Ovary (tissue), 9 donors: ENCODE measurements around the gene EXOSC7. TPM values are rescaled to one million over a fixed set of nuclear protein-coding genes. Genes with fewer than 3 reads are reported as not detected.

Source experiments
- DNase-seq, 5 donors: peaks; one replicate each; pipeline ENCODE4 v3.0.0-alpha.2; 2019 to 2020
- H3K27ac ChIP-seq, 2 donors: fragments of 200-600 bp; one replicate each; pipeline versions ENCODE4 v1.5.1 to v1.8.0; 2019 to 2022
- H3K27me3 ChIP-seq: fragments of 200-600 bp; one replicate; pipeline ENCODE4 v1.8.0; 2022
- H3K36me3 ChIP-seq: fragments of 200-600 bp; sonication (generic); one replicate; pipeline ENCODE4 v1.5.1; 2019
- H3K4me1 ChIP-seq: one replicate; pipeline ENCODE4 v1.8.1; 2013; ENCODE audit warnings: mild to moderate bottlenecking, moderate library complexity; ENCODE audit not compliant: insufficient read depth
- H3K4me3 ChIP-seq: fragments of 200-600 bp; sonication (generic); one replicate; pipeline ENCODE4 v1.5.1; 2017
- H3K9me3 ChIP-seq, 2 donors: fragments of 200-600 bp in 1 of 2; sonication (generic) in 1 of 2; one replicate each; pipeline versions ENCODE4 v1.5.1 to v1.8.1; 2013 to 2019; ENCODE audit warnings: mild to moderate bottlenecking in 1 of 2, moderate library complexity in 1 of 2
- CTCF ChIP-seq, 3 donors: fragments of 450-650 bp in 2 of 3; fragments of 200-600 bp in 1 of 3; IDR thresholded peaks; one replicate each; pipeline versions ENCODE4 v1.5.1 to v1.8.0; 2016 to 2022; ENCODE audit warnings: antibody characterized with exemption in 3 of 3, mild to moderate bottlenecking in 1 of 3
- EP300 ChIP-seq: sonication (generic); formaldehyde crosslinking; IDR thresholded peaks from one replicate; pipeline ENCODE4 v1.6.1; 2017; ENCODE audit warnings: antibody characterized with exemption
- POLR2A ChIP-seq: fragments of 450-650 bp; IDR thresholded peaks from one replicate; pipeline ENCODE4 v1.6.1; 2017; ENCODE audit warnings: antibody characterized with exemption, mild to moderate bottlenecking, moderate library complexity
- WGBS, 3 donors: extraction: QIAGEN DNeasy Blood & Tissue Kit in 1 of 3; methylation state at CpG; one replicate each; pipeline versions ENCODE4 v1.1.5 to v1.1.7; 2013 to 2017; 5-methylcytosine and 5-hydroxymethylcytosine counted together
- intact Hi-C, 4 donors: fragments of 100-400 bp; cut with DNase I; formaldehyde crosslinking; loops; one replicate each; pipeline versions ENCODE4 v1.11.0 to v1.15.1; 2022 to 2023
- polyA plus RNA-seq, 2 donors: library from polyadenylated mRNA; stranded (reverse); fragments of 200-250 nt in 1 of 2; fragments of 350-450 nt in 1 of 2; fragmentation: Illumina TruSeq in 1 of 2; extraction: RNeasy Lipid Tissue Mini Kit (QIAGEN cat#74804) in 1 of 2; gene quantifications; one replicate each; pipeline ENCODE4 v1.2.3, GENCODE V29; 2013 to 2014
- small RNA-seq: library from RNA; depleted of rRNA; stranded (forward); fragments of <200 nt; gene quantifications from one replicate; pipeline ENCODE3, GENCODE V24; 2016
- total RNA-seq, 7 donors: library from RNA; depleted of rRNA in 2 of 7; stranded (reverse); fragments of >200 nt in 2 of 7; fragmentation: NEBNext Ultra II Directional in 3 of 7; extraction: Animal tissue kit (Norgen Biotek cat#: 25700) in 3 of 7; gene quantifications; one replicate each; pipeline versions ENCODE4 v1.1.0 to v1.2.4, GENCODE V29; 2016 to 2023
- donor health status: DM: no; HTN: no; CAD: no; lungs with moderate emphysema.
- donor health status: DM: no; HTN: no; CAD: no.
- donor health status: Bipolar disorder and iron deficiency.
- donor health status: DM: yes; HTN: yes; CAD: no.
- donor health status: DM: no; HTN: no; CAD: no.
- donor health status: DM: yes; HTN: yes; CAD: no.

Gene EXOSC7
- total and polyA plus RNA-seq, 9 donors = 28.3 to 39.3 (median 35.4) TPM

- WGBS, 3 donors = 77 to 88% (median 81%) methylated on average over 2 of the region's 2 CpGs
- no peaks in the 10 kb centered on the region for H3K36me3 ChIP-seq
- no peaks in the 10 kb centered on the region for H3K27me3 ChIP-seq
- intact Hi-C loops = no loop called here
- H3K4me3 ChIP-seq = no peak overlapping the region
- no peaks in the 10 kb centered on the region for H3K9me3 ChIP-seq
- no peak for TF ChIP-seq POLR2A
- no peak for DNase-seq
- no peaks in the 10 kb centered on the region for H3K4me1 ChIP-seq
- no peak overlapping the region for H3K27ac ChIP-seq
Measured at GRCh38 chr3:45059132-45059531, 83.1 kb downstream of the EXOSC7 start.

DNA sequence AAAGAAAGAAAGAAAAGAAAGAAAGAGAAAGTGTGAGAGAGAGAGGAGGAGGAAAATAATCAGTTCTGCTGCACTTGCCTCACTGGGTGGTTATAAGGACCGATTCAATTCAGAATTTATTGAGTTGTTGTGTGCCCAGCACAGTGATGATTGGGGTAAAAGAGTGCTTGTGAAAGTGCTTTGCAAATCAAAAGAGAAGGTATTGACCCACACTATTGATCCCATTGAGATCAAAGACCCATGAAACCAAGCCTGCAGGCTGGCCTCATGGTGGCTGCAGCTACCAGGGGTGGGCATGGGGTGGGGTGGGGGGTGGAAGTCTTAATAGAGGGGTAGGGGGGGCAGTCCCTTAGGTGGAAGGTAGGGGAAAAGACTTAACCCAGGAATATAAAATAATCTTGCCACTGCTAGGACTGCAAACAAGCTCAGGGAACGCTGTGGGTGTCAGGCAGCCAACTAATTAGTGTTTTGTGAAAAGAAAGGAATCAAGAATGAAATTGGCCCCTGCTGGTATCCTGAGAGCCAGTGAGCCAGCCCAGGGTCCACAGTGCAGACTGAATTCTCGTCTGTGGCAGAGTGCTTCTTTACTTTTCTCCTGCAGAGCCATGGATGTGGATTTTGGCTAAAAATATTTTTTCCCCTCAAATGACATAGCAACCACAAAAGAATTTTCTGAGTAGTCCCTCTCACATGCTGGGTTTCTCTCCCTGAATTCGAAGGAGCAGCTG is 84.3 kb downstream of the EXOSC7 start:
- H3K4me1 ChIP-seq = no peaks in the 10 kb centered on the region
- intact Hi-C loops = no loop called here
- no peak overlapping the region for H3K4me3 ChIP-seq
- H3K27me3 ChIP-seq = no peaks in the 10 kb centered on the region
- no peak overlapping the region for H3K27ac ChIP-seq
- H3K9me3 ChIP-seq = no peaks in the 10 kb centered on the region
- no peak for DNase-seq
- TF ChIP-seq POLR2A (no peak), CTCF (IDR thresholded peaks at IDR 0.05) (no peak), EP300 (no peak)
- 42 to 50% (median 49%) methylated on average over 4 of the region's 4 CpGs for WGBS, 3 donors
- no peaks in the 10 kb centered on the region for H3K36me3 ChIP-seq

Small RNA genes lying within 50 kb of the gene (small RNA-seq; reads per million reads assigned to genes)
- not detected for gene RNU5B-3P

Other genes starting within 250 kb of the EXOSC7 start
- gene ZNF501, start 246.6 kb upstream of the EXOSC7 start, total RNA-seq = 1 to 10 TPM; 2.0 to 9.0 (median 5.8) TPM
- gene ZNF501, start 246.6 kb upstream of the EXOSC7 start, polyA plus RNA-seq = 1 to 10 TPM; 3.3 to 3.4 TPM
- 10 to 100 TPM; 23.7 to 55.4 (median 37.3) TPM for gene KIAA1143, start 214.6 kb upstream of the EXOSC7 start, total RNA-seq
- 10 to 100 TPM; 22.4 to 44.6 TPM for gene KIAA1143, start 214.6 kb upstream of the EXOSC7 start, polyA plus RNA-seq
- under 1 TPM in 6 of 7 donors, not detected in 1; 0.15 to 0.99 (median 0.37) TPM for gene KIF15, start 214.4 kb upstream of the EXOSC7 start, total RNA-seq
- gene KIF15, start 214.4 kb upstream of the EXOSC7 start, polyA plus RNA-seq = under 1 TPM; 0.31 to 0.35 TPM
- 10 to 100 TPM; 11.2 to 24.0 (median 14.6) TPM for gene TMEM42, start 114.3 kb upstream of the EXOSC7 start, total RNA-seq
- gene TMEM42, start 114.3 kb upstream of the EXOSC7 start, polyA plus RNA-seq = 10 to 100 TPM; 11.8 to 27.5 TPM
- gene TGM4, start 101.6 kb upstream of the EXOSC7 start, total RNA-seq = not detected
- not detected for gene TGM4, start 101.6 kb upstream of the EXOSC7 start, polyA plus RNA-seq
- 10 to 100 TPM; 28.6 to 63.1 (median 46.2) TPM for gene ZDHHC3, start 70 bp upstream of the EXOSC7 start, total RNA-seq
- gene ZDHHC3, start 70 bp upstream of the EXOSC7 start, polyA plus RNA-seq = 10 to 100 TPM; 30.6 to 81.2 TPM
- gene CLEC3B, start 50.1 kb downstream of the EXOSC7 start, total RNA-seq = 10 to 100 TPM in 3 of 7 donors, 1 to 10 TPM in 4; 2.9 to 18.2 (median 7.5) TPM
- 10 to 100 TPM; 12.2 to 63.5 TPM for gene CLEC3B, start 50.1 kb downstream of the EXOSC7 start, polyA plus RNA-seq
- gene CDCP1, start 170.1 kb downstream of the EXOSC7 start, total RNA-seq = 10 to 100 TPM in 1 of 7 donors, 1 to 10 TPM in 4, under 1 TPM in 2; 0.30 to 14.4 (median 2.1) TPM
- 1 to 10 TPM in 1 of 2 donors, under 1 TPM in 1; 0.12 to 1.4 TPM for gene CDCP1, start 170.1 kb downstream of the EXOSC7 start, polyA plus RNA-seq